Liver (tissue), 9 donors: Measurements from ENCODE around the gene TECPR1. TPM values are rescaled to one million over a fixed set of nuclear protein-coding genes. Genes with fewer than 3 reads are reported as not detected.
A peak's percentile ranks its signal among the peaks of the same experiment; 100 is the strongest.

ENCODE experiments used
- DNase-seq: peaks from one replicate; pipeline ENCODE4 v3.0.0-alpha.2; 2017; ENCODE audit warnings: low spot score
- H3K27ac ChIP-seq, 2 donors: one replicate each; pipeline ENCODE4 v1.7.0; 2013; ENCODE audit warnings: inconsistent platforms in 2 of 2, low read length in 2 of 2, control low read depth in 1 of 2, low read depth in 1 of 2, mild to moderate bottlenecking in 1 of 2
- H3K27me3 ChIP-seq, 4 donors: one replicate each; pipeline versions ENCODE4 v1.6.1 to v1.7.0; 2013; ENCODE audit warnings: low read length in 3 of 4, inconsistent platforms in 1 of 4, mild to moderate bottlenecking in 1 of 4, moderate library complexity in 1 of 4; ENCODE audit not compliant: control insufficient read depth in 4 of 4, insufficient read depth in 4 of 4
- H3K36me3 ChIP-seq, 4 donors: one replicate each; pipeline versions ENCODE4 v1.6.1 to v1.7.0; 2013; ENCODE audit warnings: low read length in 3 of 4, mild to moderate bottlenecking in 3 of 4, low read depth in 1 of 4, moderate library complexity in 1 of 4; ENCODE audit not compliant: control insufficient read depth in 4 of 4, insufficient read depth in 3 of 4
- H3K4me1 ChIP-seq, 4 donors: one replicate each; pipeline versions ENCODE4 v1.6.1 to v1.7.0; 2013; ENCODE audit warnings: low read length in 3 of 4, mild to moderate bottlenecking in 3 of 4, moderate library complexity in 1 of 4; ENCODE audit not compliant: control insufficient read depth in 4 of 4, insufficient read depth in 4 of 4
- H3K4me3 ChIP-seq, 3 donors: one replicate each; pipeline versions ENCODE4 v1.6.1 to v1.7.0; 2013; ENCODE audit warnings: low read length in 3 of 3, control low read depth in 1 of 3, low read depth in 1 of 3, mild to moderate bottlenecking in 1 of 3
- H3K9ac ChIP-seq, 2 donors: one replicate each; pipeline ENCODE4 v1.7.0; 2013; ENCODE audit warnings: low read length in 2 of 2, mild to moderate bottlenecking in 2 of 2, moderate library complexity in 2 of 2, control low read depth in 1 of 2, low read depth in 1 of 2
- H3K9me3 ChIP-seq, 4 donors: one replicate each; pipeline versions ENCODE4 v1.6.1 to v1.7.0; 2013; ENCODE audit warnings: low read length in 3 of 4; ENCODE audit not compliant: control insufficient read depth in 4 of 4
- EGR1 ChIP-seq, 2 donors: IDR thresholded peaks; 2 replicates each; pipeline ENCODE4 v1.6.1; 2016 to 2018; ENCODE audit warnings: antibody characterized with exemption in 2 of 2, low read depth in 2 of 2
- FOXA1 ChIP-seq: IDR thresholded peaks from 2 replicates; pipeline ENCODE4 v1.6.1; 2016; ENCODE audit warnings: antibody characterized with exemption
- FOXA2 ChIP-seq: IDR thresholded peaks from 2 replicates; pipeline ENCODE4 v1.6.1; 2016; ENCODE audit warnings: antibody characterized with exemption
- HNF4A ChIP-seq, 2 donors: conservative IDR thresholded peaks; 2 replicates each; pipeline ENCODE4 v1.6.1; 2016; ENCODE audit warnings: antibody characterized with exemption in 2 of 2, mild to moderate bottlenecking in 2 of 2
- HNF4G ChIP-seq: IDR thresholded peaks from 2 replicates; pipeline ENCODE4 v1.6.1; 2016; ENCODE audit warnings: antibody characterized with exemption
- JUND ChIP-seq, 2 donors: IDR thresholded peaks; 2 replicates each; pipeline ENCODE4 v1.6.1; 2016; ENCODE audit warnings: antibody characterized with exemption in 2 of 2
- NR2F2 ChIP-seq: IDR thresholded peaks from 2 replicates; pipeline ENCODE4 v1.6.1; 2016; ENCODE audit warnings: antibody characterized with exemption
- RAD21 ChIP-seq, 2 donors: IDR thresholded peaks; 2 replicates each; pipeline ENCODE4 v1.6.1; 2016; ENCODE audit warnings: antibody characterized with exemption in 2 of 2, mild to moderate bottlenecking in 2 of 2
- RXRA ChIP-seq, 2 donors: IDR thresholded peaks; 2 replicates each; pipeline ENCODE4 v1.6.1; 2017 to 2018; ENCODE audit warnings: antibody characterized with exemption in 2 of 2, mild to moderate bottlenecking in 1 of 2
- SP1 ChIP-seq: IDR thresholded peaks from 2 replicates; pipeline ENCODE4 v1.6.1; 2018; ENCODE audit warnings: antibody characterized with exemption, mild to moderate bottlenecking
- TAF1 ChIP-seq: conservative IDR thresholded peaks from 2 replicates; pipeline ENCODE4 v1.6.1; 2016; ENCODE audit warnings: antibody characterized with exemption, mild to moderate bottlenecking
- YY1 ChIP-seq: IDR thresholded peaks from 2 replicates; pipeline ENCODE4 v1.6.1; 2016; ENCODE audit warnings: antibody characterized with exemption, mild to moderate bottlenecking
- WGBS: extraction: QIAGEN DNeasy Blood & Tissue Kit; methylation state at CpG from one replicate; pipeline ENCODE4 v1.1.7; 2013; 5-methylcytosine and 5-hydroxymethylcytosine counted together
- polyA plus RNA-seq, 2 donors: library from polyadenylated mRNA; stranded (reverse) in 1 of 2; unstranded in 1 of 2; fragments of 200-250 nt in 1 of 2; fragments of >200 nt in 1 of 2; fragmentation: Nextera tagmentation in 1 of 2; extraction: Ambion mirVana in 1 of 2; gene quantifications; one replicate each; pipeline versions ENCODE4 v1.2.1 to v1.2.3, GENCODE V29; 2013 to 2015
- total RNA-seq, 2 donors: library from RNA; depleted of rRNA; stranded (reverse); fragments of >200 nt; gene quantifications; one replicate each; pipeline ENCODE4 v1.2.3, GENCODE V29; 2014
- TF ChIP-seq, protein P1 (sequence below): IDR thresholded peaks from 2 replicates; pipeline ENCODE4 v1.6.1; 2016; ENCODE audit warnings: antibody characterized with exemption
- TF ChIP-seq, protein P2 (sequence below): fragments of 150-350 bp; IDR thresholded peaks from 2 replicates; pipeline ENCODE4 v1.5.1; 2017; ENCODE audit warnings: improper control_type of control experiment, low read depth, low read length; ENCODE audit not compliant: missing input control
- TF ChIP-seq, protein P3 (sequence below): IDR thresholded peaks from 2 replicates; pipeline ENCODE4 v1.6.1; 2016; ENCODE audit warnings: antibody characterized with exemption
- TF ChIP-seq, protein P4 (sequence below): IDR thresholded peaks from 2 replicates; pipeline ENCODE4 v1.6.1; 2016; ENCODE audit warnings: antibody characterized with exemption, mild to moderate bottlenecking
- donor health status: healthy.
- donor health status: healthy.
- donor health status: healthy.
- donor health status: healthy.
- donor health status: healthy.

The TECPR1 gene
- total and polyA plus RNA-seq, 4 donors: 3.3 to 16.3 (median 7.8) TPM

DNA sequence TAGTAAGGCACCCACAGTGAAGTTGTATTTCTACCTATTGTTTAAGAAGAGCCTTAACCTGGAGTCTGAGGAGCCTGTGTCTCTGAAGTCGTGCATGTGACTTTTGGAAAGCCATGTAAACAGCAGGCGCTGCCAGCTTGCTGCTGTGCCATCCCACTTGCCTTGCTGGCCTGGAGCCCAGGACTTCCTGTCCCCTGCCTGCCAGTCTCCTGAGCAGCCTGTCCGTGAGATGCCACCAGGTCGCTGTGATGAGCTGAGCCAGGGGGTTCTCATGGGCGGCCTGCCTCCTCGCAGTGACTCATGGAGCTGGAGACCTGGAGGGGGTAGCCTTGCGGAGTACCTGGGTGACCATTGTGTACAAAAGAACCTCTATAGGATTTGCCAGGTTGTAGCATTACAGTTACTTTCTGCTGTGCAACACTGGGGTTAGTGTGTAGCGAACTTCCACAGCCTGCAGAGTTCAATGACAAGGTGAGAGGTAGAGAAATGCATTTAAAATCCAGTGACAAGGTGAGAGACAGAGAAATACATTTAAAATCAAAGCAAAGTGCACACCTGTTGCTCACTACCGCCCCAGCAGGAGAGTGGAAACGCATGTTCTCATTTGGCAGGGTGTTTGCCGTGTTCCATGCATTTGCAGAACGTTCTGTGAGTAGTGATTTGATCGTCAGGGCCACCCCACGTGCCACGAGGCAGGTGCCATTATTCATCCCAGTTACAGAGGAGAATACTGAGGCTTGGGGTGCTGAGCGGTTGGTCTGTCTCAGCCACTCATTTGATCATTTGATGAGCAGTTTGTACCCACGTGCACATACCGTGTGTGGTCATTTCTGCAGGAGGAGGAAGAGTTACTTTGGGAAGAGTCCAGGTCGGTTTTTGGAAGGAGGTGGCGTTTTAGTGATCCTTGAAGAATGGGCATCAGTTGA, 77.4 kb downstream of the TECPR1 start:
- Histone ChIP-seq H3K4me3 (no peak overlapping the region), H3K9ac (peak overlapping the region in 1 of 2 donors; percentile 29), H3K27me3 (no peaks in the 10 kb centered on the region), H3K4me1 (peaks cover 0 to 20% (median 6%) of the 10 kb centered on the region in 4 donors), H3K27ac (peak overlapping the region; percentile 36 to 50), H3K9me3 (no peaks in the 10 kb centered on the region), H3K36me3 (peaks cover 0 to 9% (median 6%) of the 10 kb centered on the region in 4 donors)
- WGBS: 77% methylated on average over 20 of the region's 20 CpGs
- TF ChIP-seq FOXA2 (peak; percentile 63), RXRA (IDR thresholded peaks at IDR 0.05) (peak; percentile 21 to 31), HNF4A (conservative IDR thresholded peaks at IDR 0.05) (peak; percentile 7 to 32)
- TF ChIP-seq, protein P1, sequence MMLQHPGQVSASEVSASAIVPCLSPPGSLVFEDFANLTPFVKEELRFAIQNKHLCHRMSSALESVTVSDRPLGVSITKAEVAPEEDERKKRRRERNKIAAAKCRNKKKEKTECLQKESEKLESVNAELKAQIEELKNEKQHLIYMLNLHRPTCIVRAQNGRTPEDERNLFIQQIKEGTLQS: no peak
- DNase-seq: no peak

DNA sequence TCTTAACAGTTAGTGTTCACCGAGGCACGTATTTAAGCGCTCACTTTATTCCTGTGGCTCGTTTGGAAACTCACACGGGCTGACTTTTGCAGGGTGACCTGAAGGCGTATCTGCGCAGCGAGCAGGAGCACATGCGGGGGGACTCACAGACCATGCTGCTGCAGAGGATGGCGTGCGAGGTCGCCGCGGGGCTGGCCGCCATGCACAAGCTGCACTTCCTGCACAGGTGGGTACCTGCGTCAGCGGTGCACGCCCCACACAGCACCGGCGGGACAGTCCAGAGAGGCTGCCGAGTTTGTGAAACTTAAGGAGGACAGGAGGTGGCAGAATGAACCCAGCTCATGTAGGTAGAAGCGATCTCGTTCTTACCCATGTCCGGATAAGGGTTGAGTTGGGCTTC, 80.6 kb downstream of the TECPR1 start:
- Histone ChIP-seq H3K27me3 (no peaks in the 10 kb centered on the region), H3K4me3 (no peak overlapping the region), H3K9me3 (no peaks in the 10 kb centered on the region), H3K27ac (no peak overlapping the region), H3K36me3 (peaks cover 0 to 4% (median 2%) of the 10 kb centered on the region in 4 donors), H3K4me1 (peaks cover 0 to 20% (median 6%) of the 10 kb centered on the region in 4 donors), H3K9ac (no peak overlapping the region)
- TF ChIP-seq RAD21 (IDR thresholded peaks at IDR 0.05) (no peak), HNF4G (no peak), FOXA1 (no peak), YY1 (no peak), NR2F2 (no peak), TAF1 (no peak), EGR1 (IDR thresholded peaks at IDR 0.05; ENCODE audit: low read depth in 2 of 2) (no peak), FOXA2 (no peak), JUND (IDR thresholded peaks at IDR 0.05) (no peak), HNF4A (conservative IDR thresholded peaks at IDR 0.05) (no peak), SP1 (no peak), RXRA (IDR thresholded peaks at IDR 0.05) (no peak)
- TF ChIP-seq, protein P1: no peak
- TF ChIP-seq, protein P2, sequence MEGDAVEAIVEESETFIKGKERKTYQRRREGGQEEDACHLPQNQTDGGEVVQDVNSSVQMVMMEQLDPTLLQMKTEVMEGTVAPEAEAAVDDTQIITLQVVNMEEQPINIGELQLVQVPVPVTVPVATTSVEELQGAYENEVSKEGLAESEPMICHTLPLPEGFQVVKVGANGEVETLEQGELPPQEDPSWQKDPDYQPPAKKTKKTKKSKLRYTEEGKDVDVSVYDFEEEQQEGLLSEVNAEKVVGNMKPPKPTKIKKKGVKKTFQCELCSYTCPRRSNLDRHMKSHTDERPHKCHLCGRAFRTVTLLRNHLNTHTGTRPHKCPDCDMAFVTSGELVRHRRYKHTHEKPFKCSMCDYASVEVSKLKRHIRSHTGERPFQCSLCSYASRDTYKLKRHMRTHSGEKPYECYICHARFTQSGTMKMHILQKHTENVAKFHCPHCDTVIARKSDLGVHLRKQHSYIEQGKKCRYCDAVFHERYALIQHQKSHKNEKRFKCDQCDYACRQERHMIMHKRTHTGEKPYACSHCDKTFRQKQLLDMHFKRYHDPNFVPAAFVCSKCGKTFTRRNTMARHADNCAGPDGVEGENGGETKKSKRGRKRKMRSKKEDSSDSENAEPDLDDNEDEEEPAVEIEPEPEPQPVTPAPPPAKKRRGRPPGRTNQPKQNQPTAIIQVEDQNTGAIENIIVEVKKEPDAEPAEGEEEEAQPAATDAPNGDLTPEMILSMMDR: no peak
- TF ChIP-seq, protein P3, sequence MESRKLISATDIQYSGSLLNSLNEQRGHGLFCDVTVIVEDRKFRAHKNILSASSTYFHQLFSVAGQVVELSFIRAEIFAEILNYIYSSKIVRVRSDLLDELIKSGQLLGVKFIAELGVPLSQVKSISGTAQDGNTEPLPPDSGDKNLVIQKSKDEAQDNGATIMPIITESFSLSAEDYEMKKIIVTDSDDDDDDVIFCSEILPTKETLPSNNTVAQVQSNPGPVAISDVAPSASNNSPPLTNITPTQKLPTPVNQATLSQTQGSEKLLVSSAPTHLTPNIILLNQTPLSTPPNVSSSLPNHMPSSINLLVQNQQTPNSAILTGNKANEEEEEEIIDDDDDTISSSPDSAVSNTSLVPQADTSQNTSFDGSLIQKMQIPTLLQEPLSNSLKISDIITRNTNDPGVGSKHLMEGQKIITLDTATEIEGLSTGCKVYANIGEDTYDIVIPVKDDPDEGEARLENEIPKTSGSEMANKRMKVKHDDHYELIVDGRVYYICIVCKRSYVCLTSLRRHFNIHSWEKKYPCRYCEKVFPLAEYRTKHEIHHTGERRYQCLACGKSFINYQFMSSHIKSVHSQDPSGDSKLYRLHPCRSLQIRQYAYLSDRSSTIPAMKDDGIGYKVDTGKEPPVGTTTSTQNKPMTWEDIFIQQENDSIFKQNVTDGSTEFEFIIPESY: no peak
- TF ChIP-seq, protein P4, sequence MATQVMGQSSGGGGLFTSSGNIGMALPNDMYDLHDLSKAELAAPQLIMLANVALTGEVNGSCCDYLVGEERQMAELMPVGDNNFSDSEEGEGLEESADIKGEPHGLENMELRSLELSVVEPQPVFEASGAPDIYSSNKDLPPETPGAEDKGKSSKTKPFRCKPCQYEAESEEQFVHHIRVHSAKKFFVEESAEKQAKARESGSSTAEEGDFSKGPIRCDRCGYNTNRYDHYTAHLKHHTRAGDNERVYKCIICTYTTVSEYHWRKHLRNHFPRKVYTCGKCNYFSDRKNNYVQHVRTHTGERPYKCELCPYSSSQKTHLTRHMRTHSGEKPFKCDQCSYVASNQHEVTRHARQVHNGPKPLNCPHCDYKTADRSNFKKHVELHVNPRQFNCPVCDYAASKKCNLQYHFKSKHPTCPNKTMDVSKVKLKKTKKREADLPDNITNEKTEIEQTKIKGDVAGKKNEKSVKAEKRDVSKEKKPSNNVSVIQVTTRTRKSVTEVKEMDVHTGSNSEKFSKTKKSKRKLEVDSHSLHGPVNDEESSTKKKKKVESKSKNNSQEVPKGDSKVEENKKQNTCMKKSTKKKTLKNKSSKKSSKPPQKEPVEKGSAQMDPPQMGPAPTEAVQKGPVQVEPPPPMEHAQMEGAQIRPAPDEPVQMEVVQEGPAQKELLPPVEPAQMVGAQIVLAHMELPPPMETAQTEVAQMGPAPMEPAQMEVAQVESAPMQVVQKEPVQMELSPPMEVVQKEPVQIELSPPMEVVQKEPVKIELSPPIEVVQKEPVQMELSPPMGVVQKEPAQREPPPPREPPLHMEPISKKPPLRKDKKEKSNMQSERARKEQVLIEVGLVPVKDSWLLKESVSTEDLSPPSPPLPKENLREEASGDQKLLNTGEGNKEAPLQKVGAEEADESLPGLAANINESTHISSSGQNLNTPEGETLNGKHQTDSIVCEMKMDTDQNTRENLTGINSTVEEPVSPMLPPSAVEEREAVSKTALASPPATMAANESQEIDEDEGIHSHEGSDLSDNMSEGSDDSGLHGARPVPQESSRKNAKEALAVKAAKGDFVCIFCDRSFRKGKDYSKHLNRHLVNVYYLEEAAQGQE: no peak
- DNase-seq: no peak
- WGBS: 97% methylated on average over 24 of the region's 24 CpGs
